ENCODE measurements around the gene MDH1B. TPM values are rescaled to one million over a fixed set of nuclear protein-coding genes. Genes with fewer than 3 reads are reported as not detected.

Gene MDH1B
- total RNA-seq, 1 donor from 2014 or later = 0.12 TPM

- Mint-ChIP-seq H3K9me3 (no peaks in the 10 kb centered on the region), H3K4me3 (no peak overlapping the region), H3K27ac (no peak overlapping the region), H3K36me3 (ENCODE audit: low read depth) (no peaks in the 10 kb centered on the region), H3K4me1 (peaks cover 3% of the 10 kb centered on the region), H3K27me3 (peaks cover 14% of the 10 kb centered on the region)
- intact Hi-C loops (cut with micrococcal nuclease) = loop anchor here (10.0 kb wide), 2 partner anchors 288 to 1378 kb away; no protein-coding TSS in a partner anchor
- no peak for DNase-seq
These were observed 68.2 kb downstream of the MDH1B start for GRCh38 chr2:206696910-206697309.

- Mint-ChIP-seq H3K27ac (no peak overlapping the region), H3K4me3 (no peak overlapping the region), H3K36me3 (ENCODE audit: low read depth) (no peaks in the 10 kb centered on the region), H3K4me1 (no peaks in the 10 kb centered on the region), H3K9me3 (no peaks in the 10 kb centered on the region), H3K27me3 (peaks cover 6% of the 10 kb centered on the region)
- intact Hi-C loops (cut with micrococcal nuclease) = loop anchor here (1.0 to 10.0 kb wide), 5 partner anchors 74 to 1381 kb away; partner anchors contain the start of genes FASTKD2 and MDH1B
- DNase-seq = peak; percentile 82
These were observed 71.6 kb downstream of the MDH1B start for GRCh38 chr2:206693399-206694137.

GRCh38 chr2:206692971-206693370 lies 72.2 kb downstream of the MDH1B start:
- Mint-ChIP-seq H3K36me3 (ENCODE audit: low read depth) (no peaks in the 10 kb centered on the region), H3K4me3 (no peak overlapping the region), H3K27me3 (peaks cover 6% of the 10 kb centered on the region), H3K27ac (no peak overlapping the region), H3K9me3 (no peaks in the 10 kb centered on the region), H3K4me1 (no peaks in the 10 kb centered on the region)
- intact Hi-C loops (cut with micrococcal nuclease) = loop anchor here (1.0 to 10.0 kb wide), 5 partner anchors 74 to 1382 kb away; partner anchors contain the start of genes FASTKD2 and MDH1B
- DNase-seq = no peak

GRCh38 chr2:206688990-206689389 lies 76.1 kb downstream of the MDH1B start:
- H3K27ac Mint-ChIP-seq = no peak overlapping the region
- H3K4me1 Mint-ChIP-seq = no peaks in the 10 kb centered on the region
- H3K9me3 Mint-ChIP-seq = no peaks in the 10 kb centered on the region
- no peak for DNase-seq
- intact Hi-C loops (cut with micrococcal nuclease) = no loop called here
- H3K27me3 Mint-ChIP-seq = peaks cover 8% of the 10 kb centered on the region
- H3K4me3 Mint-ChIP-seq = no peak overlapping the region
- no peaks in the 10 kb centered on the region for H3K36me3 Mint-ChIP-seq (ENCODE audit: low read depth)

GRCh38 chr2:206688453-206688852 lies 76.7 kb downstream of the MDH1B start:
- H3K36me3 Mint-ChIP-seq (ENCODE audit: low read depth) = no peaks in the 10 kb centered on the region
- peaks cover 6% of the 10 kb centered on the region for H3K27me3 Mint-ChIP-seq
- no peak for DNase-seq
- intact Hi-C loops (cut with micrococcal nuclease) = no loop called here
- no peaks in the 10 kb centered on the region for H3K9me3 Mint-ChIP-seq
- no peak overlapping the region for H3K4me3 Mint-ChIP-seq
- H3K4me1 Mint-ChIP-seq = no peaks in the 10 kb centered on the region
- no peak overlapping the region for H3K27ac Mint-ChIP-seq

Other genes with a start within 250 kb of the MDH1B start
- gene FAM237A, start 122.8 kb downstream of the MDH1B start, total RNA-seq = not detected in 2 replicates
- gene DYTN, start 46.9 kb downstream of the MDH1B start, total RNA-seq = not detected in 2 replicates
- 39.1 and 39.2 TPM in 2 replicates for gene FASTKD2, start 278 bp upstream of the MDH1B start, total RNA-seq
- gene CPO, start 174.2 kb upstream of the MDH1B start, total RNA-seq = not detected in 2 replicates